ENCODE results near the gene INPP5E. TPM values are rescaled to one million over a fixed set of nuclear protein-coding genes. Genes with fewer than 3 reads are reported as not detected.

Gene INPP5E
- total RNA-seq, 2 experiments from 2014 or later = 17.2 to 19.4 TPM

GRCh38 chr9:136465500-136466154 lies 26.0 kb upstream of the INPP5E start:
- peaks cover 99% of the 10 kb centered on the region for H3K36me3 ChIP-seq (ENCODE audit: insufficient read depth, low read length)
- H3K27ac ChIP-seq (ENCODE audit: low read depth in 1 of 2, low read length in 2 of 2) = no peak overlapping the region
- H3K9me3 ChIP-seq (ENCODE audit: control insufficient read depth in 1 of 2, insufficient read depth in 1 of 2, low read length in 2 of 2) = no peaks in the 10 kb centered on the region
- Mint-ChIP-seq H3K4me1 (ENCODE audit: low read depth) (no peaks in the 10 kb centered on the region), H3K27ac (no peak overlapping the region), H3K4me3 (no peak overlapping the region), H3K27me3 (no peaks in the 10 kb centered on the region), H3K36me3 (ENCODE audit: low read depth) (peaks cover 96% of the 10 kb centered on the region), H3K9me3 (no peaks in the 10 kb centered on the region)
- POLR2A ChIA-PET = no interaction called here
- DNase-seq (no peak), ATAC-seq (ENCODE audit: poor library complexity) (no peak)
- H3K4me1 ChIP-seq (ENCODE audit: insufficient read depth, low read length) = no peaks in the 10 kb centered on the region
- no peaks in the 10 kb centered on the region for H3K27me3 ChIP-seq (ENCODE audit: control insufficient read depth in 1 of 2, insufficient read depth in 2 of 2, low read length in 2 of 2)
- CTCF ChIA-PET = no interaction called here
- TF ChIP-seq CTCF (IDR thresholded peaks at IDR 0.05) = no peak
- intact Hi-C loops (cut with DNase I, micrococcal nuclease) = no loop called here
- H3K4me3 ChIP-seq (ENCODE audit: low read length) = no peak overlapping the region

GRCh38 chr9:136464241-136464640 lies 24.6 kb upstream of the INPP5E start:
- CTCF ChIA-PET = interaction anchor here (0.7 kb wide), 1 partner anchor 207 kb away, joined by 3 read pairs; no protein-coding TSS in a partner anchor

GRCh38 chr9:136463578-136463977 lies 23.9 kb upstream of the INPP5E start:
- no peak overlapping the region for H3K4me3 ChIP-seq (ENCODE audit: low read length)
- no peaks in the 10 kb centered on the region for H3K4me1 ChIP-seq (ENCODE audit: insufficient read depth, low read length)
- ATAC-seq (ENCODE audit: poor library complexity) = no peak
- CTCF ChIA-PET = no interaction called here
- TF ChIP-seq CTCF (IDR thresholded peaks at IDR 0.05) = no peak
- H3K4me1 Mint-ChIP-seq (ENCODE audit: low read depth) = no peaks in the 10 kb centered on the region
- no peak for DNase-seq
- H3K9me3 Mint-ChIP-seq = no peaks in the 10 kb centered on the region
- no peaks in the 10 kb centered on the region for H3K9me3 ChIP-seq (ENCODE audit: control insufficient read depth in 1 of 2, insufficient read depth in 1 of 2, low read length in 2 of 2)
- intact Hi-C loops (cut with DNase I, micrococcal nuclease) = no loop called here
- peaks cover 92% of the 10 kb centered on the region for H3K36me3 Mint-ChIP-seq (ENCODE audit: low read depth)
- H3K27me3 Mint-ChIP-seq = no peaks in the 10 kb centered on the region
- H3K27ac Mint-ChIP-seq = no peak overlapping the region
- H3K27me3 ChIP-seq (ENCODE audit: control insufficient read depth in 1 of 2, insufficient read depth in 2 of 2, low read length in 2 of 2) = no peaks in the 10 kb centered on the region
- POLR2A ChIA-PET = no interaction called here
- H3K27ac ChIP-seq (ENCODE audit: low read depth in 1 of 2, low read length in 2 of 2) = no peak overlapping the region
- H3K4me3 Mint-ChIP-seq = no peak overlapping the region
- peaks cover 99% of the 10 kb centered on the region for H3K36me3 ChIP-seq (ENCODE audit: insufficient read depth, low read length)

More at GRCh38 chr9:136464241-136464640, 24.6 kb upstream of the INPP5E start:
- no peaks in the 10 kb centered on the region for H3K9me3 Mint-ChIP-seq
- H3K36me3 Mint-ChIP-seq (ENCODE audit: low read depth) = peaks cover 91% of the 10 kb centered on the region
- no peak overlapping the region for H3K27ac Mint-ChIP-seq
- H3K4me1 Mint-ChIP-seq (ENCODE audit: low read depth) = no peaks in the 10 kb centered on the region
- no peak overlapping the region for H3K4me3 ChIP-seq (ENCODE audit: low read length)
- TF ChIP-seq CTCF (IDR thresholded peaks at IDR 0.05) = no peak
- H3K27ac ChIP-seq (ENCODE audit: low read depth in 1 of 2, low read length in 2 of 2) = no peak overlapping the region
- intact Hi-C loops (cut with DNase I, micrococcal nuclease) = no loop called here
- H3K9me3 ChIP-seq (ENCODE audit: control insufficient read depth in 1 of 2, insufficient read depth in 1 of 2, low read length in 2 of 2) = no peaks in the 10 kb centered on the region
- no peaks in the 10 kb centered on the region for H3K27me3 Mint-ChIP-seq
- peaks cover 99% of the 10 kb centered on the region for H3K36me3 ChIP-seq (ENCODE audit: insufficient read depth, low read length)
- no peak overlapping the region for H3K4me3 Mint-ChIP-seq
- H3K27me3 ChIP-seq (ENCODE audit: control insufficient read depth in 1 of 2, insufficient read depth in 2 of 2, low read length in 2 of 2) = no peaks in the 10 kb centered on the region
- H3K4me1 ChIP-seq (ENCODE audit: insufficient read depth, low read length) = no peaks in the 10 kb centered on the region
- POLR2A ChIA-PET = no interaction called here
- ATAC-seq (ENCODE audit: poor library complexity) (no peak), DNase-seq (no peak)
